HUES6 (cell line): ENCODE measurements around the gene NEMP1.
"Not testable (repeated sequence)": the region's sequence is repeated elsewhere in the genome, so short reads cannot be mapped to it uniquely, and the experiment has no call there.

Source experiments
- H3K27ac ChIP-seq: 2 replicates; pipeline ENCODE4 v1.7.0; 2013; ENCODE audit warnings: low read depth, mild to moderate bottlenecking, low read length, inconsistent platforms
- H3K27me3 ChIP-seq: 2 replicates; pipeline ENCODE4 v1.6.1; 2013; ENCODE audit warnings: low read length; ENCODE audit not compliant: control insufficient read depth, insufficient read depth
- H3K36me3 ChIP-seq: 2 replicates; pipeline ENCODE4 v1.6.1; 2013; ENCODE audit warnings: low read length; ENCODE audit not compliant: control insufficient read depth, insufficient read depth
- H3K4me1 ChIP-seq: 2 replicates; pipeline ENCODE4 v1.6.1; 2013; ENCODE audit warnings: low read length; ENCODE audit not compliant: control insufficient read depth, insufficient read depth
- H3K4me3 ChIP-seq: 2 replicates; pipeline ENCODE4 v1.5.1; 2013; ENCODE audit warnings: low read depth, low read length
- H3K9ac ChIP-seq: one replicate; pipeline ENCODE4 v1.6.1; 2013; ENCODE audit warnings: mild to moderate bottlenecking, low read length
- H3K9me3 ChIP-seq: 2 replicates; pipeline ENCODE4 v1.6.1; 2013; ENCODE audit warnings: low read depth, low read length; ENCODE audit not compliant: control insufficient read depth, insufficient read depth

Gene NEMP1

DNA sequence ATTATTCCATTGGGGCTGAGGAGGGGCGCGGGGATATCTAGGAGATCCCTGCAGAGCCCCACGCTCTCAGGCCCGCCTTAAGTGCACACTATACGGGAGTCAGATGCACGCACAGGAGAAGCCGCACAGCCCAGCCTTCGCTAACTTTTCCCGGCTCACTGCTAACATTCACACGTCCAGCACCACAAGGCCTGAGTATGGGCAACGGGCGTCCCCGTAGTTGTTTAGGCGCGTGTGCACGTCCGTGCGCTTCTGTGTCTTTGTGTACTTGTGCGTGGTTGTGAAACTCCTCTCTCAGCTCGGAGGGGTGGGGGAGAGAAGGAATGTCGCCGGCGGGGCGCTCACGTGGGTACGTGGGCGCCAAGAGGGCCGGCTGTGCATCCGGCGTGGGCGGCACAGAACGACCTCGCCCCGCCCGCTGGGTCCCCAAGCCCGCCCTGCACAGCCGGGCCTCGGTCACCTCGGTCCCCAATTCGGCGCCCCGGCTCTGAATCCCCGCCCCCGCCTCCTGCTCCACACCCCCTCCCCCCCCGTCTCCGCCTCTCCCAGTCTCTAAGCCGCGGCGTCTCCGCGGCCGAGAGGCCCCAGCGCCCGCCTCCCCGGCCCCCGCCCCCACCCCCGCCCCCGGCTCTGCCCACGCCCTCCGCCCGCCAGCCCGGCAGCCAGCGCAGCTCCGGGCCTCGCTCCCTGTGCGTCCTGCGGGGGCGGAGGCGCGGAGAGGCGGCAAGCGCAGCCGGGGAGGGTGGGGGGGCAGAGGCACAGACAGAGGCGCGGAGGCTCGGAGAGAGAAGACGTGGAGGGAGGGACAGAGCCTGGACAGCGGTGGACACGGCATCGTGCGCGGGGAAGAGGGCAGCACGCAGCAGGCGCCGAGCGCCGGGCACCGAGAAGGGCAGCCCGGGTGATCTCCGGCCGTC is 10.0 kb upstream of the NEMP1 start, which contains the start of gene NAB2:
NAB2 (plus strand) TSS at position 761 of the 917 bp plus-strand sequence. CDS start 158 bp downstream, outside the sequence.
- Histone ChIP-seq H3K4me1 (peaks cover 27% of the 10 kb centered on the region), H3K9me3 (no peaks in the 10 kb centered on the region), H3K9ac (peak within 1 kb of the TSS; percentile 96), H3K27ac (peak within 1 kb of the TSS; percentile 87; the same call in 1 of the 2 replicates), H3K27me3 (no peaks in the 10 kb centered on the region), H3K4me3 (peak within 1 kb of the TSS; percentile 90), H3K36me3 (peaks cover 23% of the 10 kb centered on the region)

GRCh38 chr12:57087691-57088353 is 9.2 kb upstream of the NEMP1 start:
- Histone ChIP-seq H3K36me3 (peaks cover 21% of the 10 kb centered on the region), H3K9ac (peak overlapping the region; percentile 96), H3K27ac (peak overlapping the region; percentile 87; the same call in 1 of the 2 replicates), H3K4me1 (peaks cover 22% of the 10 kb centered on the region), H3K4me3 (peak overlapping the region; percentile 81), H3K9me3 (no peaks in the 10 kb centered on the region), H3K27me3 (no peaks in the 10 kb centered on the region)

GRCh38 chr12:57087010-57087690 is 8.6 kb upstream of the NEMP1 start:
- Histone ChIP-seq H3K4me1 (peaks cover 21% of the 10 kb centered on the region), H3K27me3 (no peaks in the 10 kb centered on the region), H3K4me3 (peak overlapping the region; percentile 81), H3K9ac (peak overlapping the region; percentile 93), H3K27ac (peak overlapping the region; percentile 87; the same call in 1 of the 2 replicates), H3K9me3 (no peaks in the 10 kb centered on the region), H3K36me3 (peaks cover 15% of the 10 kb centered on the region)

DNA sequence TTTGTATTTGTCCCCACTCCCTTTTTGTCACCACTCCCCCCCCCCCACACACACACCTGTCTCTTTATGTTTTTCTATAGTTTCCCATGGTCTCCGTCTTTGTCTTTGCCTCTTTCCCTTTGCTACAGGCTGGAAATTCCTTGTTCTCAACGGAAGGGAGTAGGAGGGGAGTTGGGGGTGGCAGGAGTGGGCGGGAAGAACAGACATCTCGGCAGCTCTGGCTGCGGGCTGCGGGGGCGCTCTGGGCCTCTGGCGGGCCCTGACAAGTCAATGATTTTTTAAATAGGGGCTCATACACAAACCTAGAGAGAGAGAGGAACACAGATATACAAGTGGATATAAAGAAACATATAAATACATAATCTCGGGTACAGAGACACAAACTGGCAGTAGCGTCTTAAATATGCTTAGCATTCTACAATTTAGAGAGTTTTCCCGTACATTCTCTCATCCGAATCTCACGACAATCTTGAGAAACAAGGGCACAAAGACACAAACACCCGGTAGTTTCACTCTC is 8.0 kb upstream of the NEMP1 start:
- Histone ChIP-seq H3K9me3 (no peaks in the 10 kb centered on the region), H3K9ac (peak overlapping the region; percentile 87), H3K27ac (peak overlapping the region; percentile 87; the same call in 1 of the 2 replicates), H3K4me1 (peaks cover 21% of the 10 kb centered on the region), H3K4me3 (peak overlapping the region; percentile 81), H3K36me3 (peaks cover 9% of the 10 kb centered on the region), H3K27me3 (no peaks in the 10 kb centered on the region)

DNA sequence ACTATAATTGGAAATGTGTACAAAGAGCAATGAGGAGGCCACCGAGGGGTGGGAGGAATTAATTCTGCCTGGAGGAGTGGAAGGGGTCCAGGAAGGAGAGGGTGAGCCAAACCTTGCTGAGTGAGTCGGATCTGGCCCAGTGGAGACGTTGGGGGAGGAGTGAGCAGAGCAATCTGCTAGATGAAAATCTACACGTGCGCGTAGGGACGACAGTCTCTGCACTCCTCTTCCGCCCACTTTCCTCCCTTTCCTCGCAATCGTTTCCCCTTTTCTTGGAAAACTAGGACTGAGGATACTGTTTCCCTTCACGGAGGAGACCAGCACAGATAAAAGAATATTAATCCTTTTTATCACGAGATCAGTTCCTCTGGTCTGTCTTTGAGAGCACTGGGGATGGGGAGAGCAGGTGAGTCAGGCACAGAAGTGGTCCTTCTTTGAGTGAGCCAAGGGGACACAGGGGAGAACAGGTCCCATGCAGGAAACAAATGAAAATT is 7.5 kb upstream of the NEMP1 start:
- no peak overlapping the region; the same call in 1 of the 2 replicates for H3K27ac ChIP-seq

DNA sequence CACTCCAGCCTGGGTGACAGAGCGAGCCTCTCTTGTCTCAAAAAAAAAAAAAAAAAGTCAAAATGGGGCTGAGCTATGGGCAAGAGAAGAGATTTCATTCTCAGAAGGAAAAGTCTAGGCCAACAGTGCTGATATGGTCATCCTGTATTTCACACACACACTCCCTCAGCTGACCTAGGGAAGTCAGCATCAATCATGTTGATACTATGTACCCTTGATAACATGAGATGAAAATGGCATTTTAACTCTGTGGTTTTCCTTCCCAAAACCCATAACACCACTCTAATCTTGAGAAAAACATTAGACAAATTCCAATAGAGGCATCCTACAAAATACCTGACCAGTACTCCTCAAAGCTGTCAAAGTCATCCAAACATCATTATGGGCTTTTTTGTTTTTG is 2.3 kb upstream of the NEMP1 start:
- Histone ChIP-seq H3K4me3 (no peak overlapping the region), H3K9ac (no peak overlapping the region), H3K27me3 (no peaks in the 10 kb centered on the region), H3K36me3 (peaks cover 3% of the 10 kb centered on the region), H3K4me1 (peaks cover 9% of the 10 kb centered on the region), H3K27ac (no peak overlapping the region), H3K9me3 (no peaks in the 10 kb centered on the region)

More for the DNA sequence above, 7.5 kb upstream of the NEMP1 start:
- H3K27me3 ChIP-seq = no peaks in the 10 kb centered on the region
- no peaks in the 10 kb centered on the region for H3K9me3 ChIP-seq
- peaks cover 5% of the 10 kb centered on the region for H3K36me3 ChIP-seq
- peak overlapping the region; percentile 81 for H3K4me3 ChIP-seq
- peak overlapping the region; percentile 67 for H3K9ac ChIP-seq
- H3K4me1 ChIP-seq = peaks cover 21% of the 10 kb centered on the region

DNA sequence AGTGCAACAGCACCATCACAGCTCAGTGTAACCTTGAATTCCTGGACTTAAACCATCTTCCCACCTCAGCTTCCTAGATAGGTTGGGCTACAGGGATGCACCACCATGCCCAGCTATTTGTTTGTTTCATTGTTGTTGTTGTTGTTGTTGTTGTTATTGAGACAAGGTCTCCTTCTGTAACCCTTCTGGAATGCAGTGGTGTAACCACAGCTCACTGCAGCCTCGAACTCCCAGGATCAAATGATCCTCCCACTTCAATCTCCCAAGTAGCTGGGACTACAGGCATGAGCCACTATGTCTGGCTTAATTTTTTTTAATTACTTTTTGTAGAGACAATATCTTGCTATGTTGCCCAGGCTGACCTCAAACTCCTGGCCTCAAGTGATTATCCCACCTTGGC is 1.2 kb upstream of the NEMP1 start:
- H3K4me3 ChIP-seq = no peak overlapping the region

DNA sequence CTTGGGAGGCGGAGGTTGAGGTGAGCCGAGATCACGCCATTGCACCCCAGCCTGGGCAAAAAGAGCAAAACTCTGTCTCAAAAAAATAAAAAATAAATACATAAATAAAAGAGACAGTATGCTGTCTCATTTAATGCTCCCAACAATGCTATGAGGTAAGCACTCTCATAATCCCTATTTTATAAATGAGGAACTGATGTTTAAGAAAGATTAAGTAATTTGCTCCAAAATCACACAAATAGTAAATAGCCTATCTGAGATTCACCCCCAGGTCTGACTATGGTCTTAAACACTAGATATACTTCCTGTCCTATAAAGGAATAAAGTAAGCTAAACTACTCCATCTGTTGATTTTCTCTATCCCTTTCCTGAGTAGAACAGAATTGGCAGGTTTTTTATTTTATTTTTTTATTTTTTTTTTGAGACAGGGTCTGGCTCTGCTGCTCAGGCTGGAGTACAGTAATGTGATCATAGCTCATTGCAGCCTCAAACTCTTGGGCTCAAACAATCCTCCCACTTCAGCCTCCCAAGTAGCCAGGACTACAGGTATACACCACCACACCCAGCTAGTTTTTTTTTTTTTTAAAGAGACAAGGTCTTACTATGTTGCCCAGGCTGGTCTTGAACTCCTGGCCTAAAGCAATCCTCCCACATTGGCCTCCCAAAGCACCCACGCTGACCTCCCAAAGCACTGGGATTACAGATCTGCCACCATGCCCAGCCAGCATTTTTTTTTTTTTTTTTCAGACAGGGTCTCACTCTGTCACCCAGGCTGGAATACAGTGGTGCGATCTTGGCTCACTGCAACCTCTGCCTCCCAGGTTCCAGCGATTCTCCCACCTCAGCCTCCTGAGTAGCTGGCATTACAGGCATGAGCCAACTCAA is 4.8 kb downstream of the NEMP1 start:
- not testable (repeated sequence) for H3K27ac ChIP-seq, H3K27me3 ChIP-seq, H3K4me1 ChIP-seq, H3K9ac ChIP-seq, H3K4me3 ChIP-seq, H3K9me3 ChIP-seq
- peaks cover 39% of the 10 kb centered on the region for H3K36me3 ChIP-seq

More for the DNA sequence above, 1.2 kb upstream of the NEMP1 start:
- Histone ChIP-seq H3K36me3 (peaks cover 3% of the 10 kb centered on the region), H3K27me3 (no peaks in the 10 kb centered on the region), H3K27ac (no peak overlapping the region), H3K4me1 (no peaks in the 10 kb centered on the region), H3K9ac (no peak overlapping the region), H3K9me3 (no peaks in the 10 kb centered on the region)

DNA sequence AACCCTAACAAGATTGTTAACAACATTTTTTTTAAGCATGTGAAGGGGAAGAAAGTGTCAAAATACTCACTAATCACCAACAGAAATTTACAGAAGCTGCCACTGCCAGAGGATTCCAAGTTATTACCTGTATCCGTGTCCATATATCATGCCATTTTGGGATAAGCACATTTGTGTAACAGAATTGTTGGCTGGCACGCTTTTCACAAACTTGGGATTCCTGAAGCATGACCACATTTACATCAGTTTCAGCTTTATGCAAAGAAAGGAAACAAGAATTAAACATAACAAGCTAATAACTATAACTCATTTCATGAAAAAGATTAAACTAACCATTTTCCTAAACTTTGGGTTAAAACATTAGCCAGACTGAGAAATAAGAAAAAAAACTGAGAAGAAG is 5.9 kb downstream of the NEMP1 start:
- H3K4me1 ChIP-seq = no peaks in the 10 kb centered on the region
- H3K9ac ChIP-seq = no peak overlapping the region
- H3K27me3 ChIP-seq = no peaks in the 10 kb centered on the region
- no peak overlapping the region for H3K4me3 ChIP-seq
- no peaks in the 10 kb centered on the region for H3K9me3 ChIP-seq
- peaks cover 50% of the 10 kb centered on the region for H3K36me3 ChIP-seq
- no peak overlapping the region for H3K27ac ChIP-seq

- no peaks in the 10 kb centered on the region for H3K4me1 ChIP-seq
- H3K36me3 ChIP-seq = peaks cover 72% of the 10 kb centered on the region
- H3K9me3 ChIP-seq = no peaks in the 10 kb centered on the region
- H3K27me3 ChIP-seq = no peaks in the 10 kb centered on the region
- no peak overlapping the region for H3K9ac ChIP-seq
- no peak overlapping the region for H3K4me3 ChIP-seq
- H3K27ac ChIP-seq = no peak overlapping the region
Measured at GRCh38 chr12:57069523-57069922, 9.1 kb downstream of the NEMP1 start.
